T-helper 17 cell (primary cell): ENCODE results near the gene MSI2. TPM values are rescaled to one million over a fixed set of nuclear protein-coding genes. Genes with fewer than 3 reads are reported as not detected.

Source experiments
- ATAC-seq: fragments of 150-1000 bp; cut with Tn5 transposase; 2 replicates; pipeline ENCODE4 v1.10.0; 2021; ENCODE audit warnings: mild to moderate bottlenecking, moderate library complexity
- DNase-seq, 3 donors: peaks; one replicate each; pipeline versions ENCODE4 v3.0.0 to v3.0.0-alpha.2; 2020 to 2021
- H3K9me3 ChIP-seq: one replicate; pipeline ENCODE4 v1.7.0; 2013; ENCODE audit warnings: low read length, mild to moderate bottlenecking; ENCODE audit not compliant: control insufficient read depth, poor library complexity, severe bottlenecking
- H3K27ac Mint-ChIP-seq: one replicate; pipeline ENCODE4 v1.8.0; 2022; ENCODE audit warnings: mild to moderate bottlenecking, moderate library complexity, mixed read lengths
- H3K27me3 Mint-ChIP-seq: one replicate; pipeline ENCODE4 v1.8.0; 2022; ENCODE audit warnings: mixed read lengths
- H3K36me3 Mint-ChIP-seq: one replicate; pipeline ENCODE4 v1.8.0; 2022; ENCODE audit warnings: low read depth, mixed read lengths
- H3K4me1 Mint-ChIP-seq: one replicate; pipeline ENCODE4 v1.8.0; 2022; ENCODE audit warnings: mild to moderate bottlenecking, mixed read lengths
- H3K4me3 Mint-ChIP-seq: one replicate; pipeline ENCODE4 v1.8.0; 2022; ENCODE audit warnings: mild to moderate bottlenecking, moderate library complexity, mixed read lengths
- total RNA-seq, 4 donors: library from RNA in 2 of 4; stranded (reverse) in 2 of 4; gene quantifications; one replicate each; pipeline ENCODE4 v1.2.3 and lab custom pipeline; 2022 to 2026

MSI2 gene
- total RNA-seq, 2 donors from 2014 or later = 148 to 151 TPM

GRCh38 chr17:57707892-57708291 lies 451.6 kb downstream of the MSI2 start:
- H3K4me1 Mint-ChIP-seq = peaks cover 5% of the 10 kb centered on the region
- ATAC-seq = no peak
- no peak overlapping the region for H3K4me3 Mint-ChIP-seq
- H3K27me3 Mint-ChIP-seq = peaks cover 13% of the 10 kb centered on the region
- no peaks in the 10 kb centered on the region for H3K9me3 ChIP-seq
- no peak for DNase-seq
- H3K36me3 Mint-ChIP-seq = peaks cover 3% of the 10 kb centered on the region
- no peak overlapping the region for H3K27ac Mint-ChIP-seq

- peaks cover 18% of the 10 kb centered on the region for H3K27me3 Mint-ChIP-seq
Observed at GRCh38 chr17:57708410-57708809, 452.1 kb downstream of the MSI2 start.

DNA sequence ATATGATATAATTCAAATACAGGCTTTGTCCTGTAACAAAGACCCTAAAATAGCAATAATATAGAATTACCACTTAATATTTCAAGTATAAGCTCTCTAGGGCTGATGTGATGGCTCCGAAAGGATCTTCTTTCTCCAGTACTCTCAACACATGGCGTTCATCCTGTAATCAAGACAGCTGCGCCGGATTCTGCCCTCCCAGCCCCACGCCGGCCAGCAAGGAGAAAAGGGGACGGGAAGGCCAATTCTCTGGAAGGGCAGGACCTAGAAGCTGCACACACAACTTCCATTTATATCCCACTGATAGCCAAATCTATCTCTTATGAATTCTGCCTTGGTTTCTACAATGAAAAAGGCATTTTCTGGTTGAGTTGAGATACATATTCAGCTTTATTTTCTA lies 456.8 kb downstream of the MSI2 start:
- ATAC-seq (no peak), DNase-seq (no peak)
- Mint-ChIP-seq H3K27ac (no peak overlapping the region), H3K4me1 (peaks cover 2% of the 10 kb centered on the region), H3K27me3 (peaks cover 49% of the 10 kb centered on the region), H3K4me3 (no peak overlapping the region), H3K36me3 (peaks cover 2% of the 10 kb centered on the region)
- no peaks in the 10 kb centered on the region for H3K9me3 ChIP-seq

More at GRCh38 chr17:57708410-57708809, 452.1 kb downstream of the MSI2 start:
- Mint-ChIP-seq H3K36me3 (peaks cover 3% of the 10 kb centered on the region), H3K27ac (no peak overlapping the region), H3K4me3 (no peak overlapping the region), H3K4me1 (peaks cover 5% of the 10 kb centered on the region)
- no peak for ATAC-seq
- no peak for DNase-seq
- H3K9me3 ChIP-seq = no peaks in the 10 kb centered on the region

GRCh38 chr17:57714665-57715180 lies 458.4 kb downstream of the MSI2 start:
- Mint-ChIP-seq H3K27me3 (peaks cover 56% of the 10 kb centered on the region), H3K27ac (no peak overlapping the region), H3K36me3 (peaks cover 2% of the 10 kb centered on the region), H3K4me1 (no peaks in the 10 kb centered on the region), H3K4me3 (no peak overlapping the region)
- H3K9me3 ChIP-seq = no peaks in the 10 kb centered on the region
- DNase-seq (no peak), ATAC-seq (no peak)

- no peak for ATAC-seq
Observed at GRCh38 chr17:57715981-57716380, 459.7 kb downstream of the MSI2 start.

DNA sequence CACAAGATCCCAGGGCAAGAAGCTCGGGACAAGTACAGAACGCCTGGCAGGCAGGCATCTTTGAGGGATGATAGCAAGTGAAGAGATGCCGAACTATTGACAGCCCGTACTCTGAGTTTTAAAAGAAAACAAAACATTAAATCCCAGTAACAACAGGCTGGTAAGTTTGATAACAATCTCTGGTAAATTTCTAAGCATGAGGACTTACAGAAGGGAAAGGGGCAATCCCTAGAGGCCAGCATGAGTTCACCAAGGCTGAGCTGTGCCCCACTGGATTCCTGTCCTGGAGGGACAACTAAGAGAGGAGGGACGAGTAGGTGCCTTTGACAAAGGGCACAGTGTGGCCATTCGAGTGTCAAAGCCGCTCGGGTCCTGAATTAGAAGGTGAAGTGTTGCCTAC lies 462.6 kb downstream of the MSI2 start:
- Mint-ChIP-seq H3K4me1 (no peaks in the 10 kb centered on the region), H3K27ac (no peak overlapping the region), H3K27me3 (peaks cover 50% of the 10 kb centered on the region), H3K36me3 (no peaks in the 10 kb centered on the region), H3K4me3 (no peak overlapping the region)
- DNase-seq (no peak), ATAC-seq (no peak)
- H3K9me3 ChIP-seq = no peaks in the 10 kb centered on the region

More at GRCh38 chr17:57715981-57716380, 459.7 kb downstream of the MSI2 start:
- no peaks in the 10 kb centered on the region for H3K4me1 Mint-ChIP-seq
- no peak for DNase-seq
- peaks cover 2% of the 10 kb centered on the region for H3K36me3 Mint-ChIP-seq
- no peak overlapping the region for H3K27ac Mint-ChIP-seq
- H3K27me3 Mint-ChIP-seq = peaks cover 55% of the 10 kb centered on the region
- H3K9me3 ChIP-seq = no peaks in the 10 kb centered on the region
- no peak overlapping the region for H3K4me3 Mint-ChIP-seq

- ATAC-seq = no peak
- DNase-seq = no peak
- Mint-ChIP-seq H3K4me1 (no peaks in the 10 kb centered on the region), H3K27ac (no peak overlapping the region), H3K36me3 (no peaks in the 10 kb centered on the region), H3K27me3 (peaks cover 38% of the 10 kb centered on the region), H3K4me3 (no peak overlapping the region)
- no peaks in the 10 kb centered on the region for H3K9me3 ChIP-seq
Observed at GRCh38 chr17:57720386-57721035, 464.2 kb downstream of the MSI2 start.

DNA sequence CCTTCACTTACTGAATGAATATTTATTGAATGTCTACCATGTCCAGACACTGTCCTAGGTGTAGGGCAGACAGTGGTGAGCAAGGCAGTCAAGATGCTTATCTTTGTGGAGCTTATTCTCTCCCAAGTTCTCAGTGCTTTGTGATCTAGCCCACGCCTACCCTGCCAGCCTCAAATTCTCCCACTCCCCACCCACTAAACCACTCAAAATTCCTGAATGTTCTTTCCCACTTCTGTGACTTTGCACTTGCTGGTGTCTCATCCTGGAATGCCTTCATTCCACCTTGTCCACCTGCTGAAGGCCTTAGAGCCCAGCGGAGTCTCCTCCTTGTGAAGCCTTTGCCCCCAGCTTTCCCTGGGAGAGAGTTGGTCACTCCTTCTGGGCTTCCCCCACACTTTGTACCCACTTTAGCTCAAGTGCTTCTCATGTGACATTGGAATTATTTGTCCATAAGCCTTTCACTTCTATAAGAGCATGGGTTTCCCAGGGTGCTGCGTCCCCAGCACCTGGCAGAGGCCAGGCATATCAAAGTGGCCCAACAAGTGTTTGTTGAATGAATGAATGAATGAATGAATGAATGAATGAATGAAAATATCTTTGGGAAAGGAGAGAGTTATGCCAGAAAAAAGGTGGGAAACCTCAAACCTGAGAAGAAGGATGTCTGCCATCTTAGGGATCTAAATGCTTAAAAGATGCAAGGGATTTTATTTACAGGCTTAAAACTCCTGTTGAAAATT lies 465.8 kb downstream of the MSI2 start:
- Mint-ChIP-seq H3K4me3 (no peak overlapping the region), H3K27ac (no peak overlapping the region), H3K27me3 (peaks cover 37% of the 10 kb centered on the region), H3K36me3 (no peaks in the 10 kb centered on the region), H3K4me1 (no peaks in the 10 kb centered on the region)
- ATAC-seq = no peak
- no peaks in the 10 kb centered on the region for H3K9me3 ChIP-seq
- no peak for DNase-seq

DNA sequence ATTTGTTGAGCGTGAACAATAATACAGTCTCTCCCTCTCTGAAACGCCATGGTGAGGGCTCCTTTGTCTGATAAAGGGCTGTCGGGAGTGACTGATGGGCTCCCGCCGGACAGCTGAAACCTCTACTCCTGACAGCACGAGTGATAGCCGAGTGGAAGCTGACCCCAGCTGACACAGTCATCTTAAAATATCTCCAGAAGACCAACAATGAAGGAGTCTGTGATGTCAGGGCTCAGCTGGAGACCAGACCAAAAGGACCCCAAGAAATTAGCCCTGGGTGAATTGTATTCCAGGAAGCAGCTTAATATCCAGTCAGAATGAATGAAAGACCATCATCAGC lies 466.4 kb downstream of the MSI2 start:
- H3K9me3 ChIP-seq = no peaks in the 10 kb centered on the region
- Mint-ChIP-seq H3K4me3 (no peak overlapping the region), H3K27me3 (peaks cover 32% of the 10 kb centered on the region), H3K36me3 (no peaks in the 10 kb centered on the region), H3K4me1 (no peaks in the 10 kb centered on the region), H3K27ac (no peak overlapping the region)
- DNase-seq = no peak
- ATAC-seq = no peak

DNA sequence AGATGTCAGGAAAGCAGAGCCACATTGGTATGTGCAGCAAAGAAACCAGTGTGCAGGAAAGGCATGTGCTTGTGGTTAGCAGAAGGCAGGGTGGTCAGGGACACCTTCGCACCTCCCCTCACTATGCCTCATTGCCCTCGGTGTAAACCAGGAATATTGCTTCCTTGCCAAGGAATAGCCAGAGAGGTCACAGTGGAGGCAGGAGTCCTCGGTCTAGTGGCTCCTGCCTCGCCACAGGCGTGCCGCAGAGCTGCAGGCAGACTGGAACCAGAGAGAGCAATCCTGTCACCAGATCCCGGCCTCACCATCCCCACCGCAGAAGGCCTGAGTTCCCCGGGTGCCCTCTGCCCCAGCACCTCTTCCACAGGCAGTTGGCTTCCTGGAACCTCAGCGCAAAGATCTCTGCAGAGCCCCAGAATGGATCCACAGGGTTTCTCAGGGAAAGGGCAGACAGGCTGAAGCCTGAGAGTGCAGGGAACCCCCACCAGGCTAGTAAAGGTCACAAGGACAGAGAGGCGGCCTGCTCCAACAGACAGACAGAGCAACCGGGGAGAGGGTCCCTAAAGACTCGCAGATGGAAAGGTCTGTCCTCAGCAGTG lies 467.2 kb downstream of the MSI2 start:
- H3K36me3 Mint-ChIP-seq = no peaks in the 10 kb centered on the region
- H3K9me3 ChIP-seq = no peaks in the 10 kb centered on the region
- H3K4me3 Mint-ChIP-seq = no peak overlapping the region
- peaks cover 31% of the 10 kb centered on the region for H3K27me3 Mint-ChIP-seq
- ATAC-seq = no peak
- peaks cover 3% of the 10 kb centered on the region for H3K4me1 Mint-ChIP-seq
- no peak for DNase-seq
- H3K27ac Mint-ChIP-seq = no peak overlapping the region

DNA sequence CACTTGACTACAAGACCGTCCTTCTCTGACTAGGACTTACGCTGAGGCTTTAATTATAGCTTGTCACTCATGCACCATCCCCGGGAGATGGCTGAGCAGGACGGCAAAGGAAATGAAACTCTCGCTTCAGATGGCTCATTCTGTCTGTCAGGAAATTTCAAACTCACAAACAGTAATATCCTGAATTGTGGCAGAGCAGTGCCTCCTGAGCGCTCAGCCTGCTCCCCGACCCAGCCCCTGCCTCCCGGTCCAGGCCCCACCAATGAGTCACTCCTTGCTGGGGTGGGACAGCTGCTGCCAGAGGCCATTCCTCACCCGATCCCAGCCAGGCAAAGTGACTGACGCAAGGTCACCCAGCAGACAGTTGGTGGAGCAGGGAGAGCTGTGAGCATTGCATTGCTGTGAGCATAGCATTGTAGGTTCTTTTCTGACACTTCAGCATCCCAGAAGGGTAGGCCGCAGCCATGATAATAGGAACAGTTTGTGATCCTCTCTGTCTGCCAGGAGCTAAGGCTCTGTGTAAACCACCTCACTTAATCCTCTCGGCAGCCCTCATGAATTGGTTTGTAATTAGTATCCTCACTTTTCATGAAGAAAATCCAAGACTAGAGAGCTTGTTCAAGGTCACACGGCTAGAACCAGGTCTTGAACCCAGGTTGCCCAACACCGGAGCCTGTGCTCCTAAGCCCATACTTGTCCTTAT lies 467.9 kb downstream of the MSI2 start:
- Mint-ChIP-seq H3K4me3 (no peak overlapping the region), H3K27me3 (peaks cover 26% of the 10 kb centered on the region), H3K36me3 (no peaks in the 10 kb centered on the region), H3K27ac (no peak overlapping the region), H3K4me1 (peaks cover 5% of the 10 kb centered on the region)
- no peak for ATAC-seq
- DNase-seq = no peak
- no peaks in the 10 kb centered on the region for H3K9me3 ChIP-seq

- peaks cover 5% of the 10 kb centered on the region for H3K4me1 Mint-ChIP-seq
- H3K9me3 ChIP-seq = no peaks in the 10 kb centered on the region
- no peak overlapping the region for H3K27ac Mint-ChIP-seq
- ATAC-seq (no peak), DNase-seq (no peak)
- H3K4me3 Mint-ChIP-seq = no peak overlapping the region
- peaks cover 28% of the 10 kb centered on the region for H3K27me3 Mint-ChIP-seq
- H3K36me3 Mint-ChIP-seq = no peaks in the 10 kb centered on the region
Observed at GRCh38 chr17:57724729-57725125, 468.4 kb downstream of the MSI2 start.

DNA sequence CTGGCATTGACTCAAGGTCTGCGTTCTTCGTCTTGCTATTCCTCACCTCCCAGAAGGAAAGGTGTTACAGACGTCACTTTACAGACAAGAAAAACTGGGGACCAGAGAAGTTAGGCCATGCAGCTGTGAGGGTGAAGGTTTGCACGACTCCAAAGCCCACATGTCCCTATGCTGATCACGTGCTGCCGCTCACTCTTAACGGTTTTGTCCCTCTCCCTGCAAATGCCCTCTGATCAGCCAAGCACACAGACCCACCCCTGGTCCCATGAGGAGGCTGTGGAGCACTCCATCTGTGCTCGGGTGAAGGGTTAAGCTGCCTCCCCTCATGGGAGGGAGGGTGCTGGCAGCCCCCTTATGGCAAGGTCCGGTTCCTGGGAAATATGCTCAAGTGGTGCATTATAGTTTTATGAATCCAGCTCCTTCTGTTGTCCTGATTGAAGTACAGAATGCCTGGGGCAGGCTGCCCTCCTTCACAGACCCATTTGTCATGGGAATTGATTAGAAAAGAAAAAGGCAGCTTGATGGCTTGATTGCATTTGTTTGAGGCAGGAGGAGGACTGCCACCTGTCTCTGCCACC lies 470.0 kb downstream of the MSI2 start:
- Mint-ChIP-seq H3K27me3 (peaks cover 41% of the 10 kb centered on the region), H3K4me1 (peaks cover 8% of the 10 kb centered on the region), H3K27ac (no peak overlapping the region), H3K4me3 (no peak overlapping the region), H3K36me3 (peaks cover 2% of the 10 kb centered on the region)
- ATAC-seq (no peak), DNase-seq (no peak)
- no peaks in the 10 kb centered on the region for H3K9me3 ChIP-seq
